Measurements from ENCODE around the gene SLC26A1.

- TF ChIP-seq, protein P1, sequence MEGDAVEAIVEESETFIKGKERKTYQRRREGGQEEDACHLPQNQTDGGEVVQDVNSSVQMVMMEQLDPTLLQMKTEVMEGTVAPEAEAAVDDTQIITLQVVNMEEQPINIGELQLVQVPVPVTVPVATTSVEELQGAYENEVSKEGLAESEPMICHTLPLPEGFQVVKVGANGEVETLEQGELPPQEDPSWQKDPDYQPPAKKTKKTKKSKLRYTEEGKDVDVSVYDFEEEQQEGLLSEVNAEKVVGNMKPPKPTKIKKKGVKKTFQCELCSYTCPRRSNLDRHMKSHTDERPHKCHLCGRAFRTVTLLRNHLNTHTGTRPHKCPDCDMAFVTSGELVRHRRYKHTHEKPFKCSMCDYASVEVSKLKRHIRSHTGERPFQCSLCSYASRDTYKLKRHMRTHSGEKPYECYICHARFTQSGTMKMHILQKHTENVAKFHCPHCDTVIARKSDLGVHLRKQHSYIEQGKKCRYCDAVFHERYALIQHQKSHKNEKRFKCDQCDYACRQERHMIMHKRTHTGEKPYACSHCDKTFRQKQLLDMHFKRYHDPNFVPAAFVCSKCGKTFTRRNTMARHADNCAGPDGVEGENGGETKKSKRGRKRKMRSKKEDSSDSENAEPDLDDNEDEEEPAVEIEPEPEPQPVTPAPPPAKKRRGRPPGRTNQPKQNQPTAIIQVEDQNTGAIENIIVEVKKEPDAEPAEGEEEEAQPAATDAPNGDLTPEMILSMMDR (optimal IDR thresholded peaks at IDR 0.05 in 1 of 3, IDR thresholded peaks at IDR 0.05 in 1 of 3, conservative IDR thresholded peaks at IDR 0.05 in 1 of 3; ENCODE audit: extremely low read depth in 1 of 3, insufficient read depth in 2 of 3, low read length in 3 of 3), result no peak
- no peak for TF ChIP-seq EZH2 (IDR thresholded peaks at IDR 0.05; ENCODE audit: low read length)
These were observed 39.7 kb upstream of the SLC26A1 start for GRCh38 chr4:1032861-1033260.
